GM19395 (cell line): ENCODE measurements around the gene SLC16A13.
"Not testable (repeated sequence)": the region's sequence is repeated elsewhere in the genome, so short reads cannot be mapped to it uniquely, and the experiment has no call there.

ENCODE experiments used
- ATAC-seq: cut with Tn5 transposase; IDR thresholded peaks from one replicate; pipeline ENCODE4 v1.9.1; 2021; ENCODE audit warnings: mild to moderate bottlenecking, moderate library complexity; ENCODE audit not compliant: unreplicated experiment

The SLC16A13 gene

DNA sequence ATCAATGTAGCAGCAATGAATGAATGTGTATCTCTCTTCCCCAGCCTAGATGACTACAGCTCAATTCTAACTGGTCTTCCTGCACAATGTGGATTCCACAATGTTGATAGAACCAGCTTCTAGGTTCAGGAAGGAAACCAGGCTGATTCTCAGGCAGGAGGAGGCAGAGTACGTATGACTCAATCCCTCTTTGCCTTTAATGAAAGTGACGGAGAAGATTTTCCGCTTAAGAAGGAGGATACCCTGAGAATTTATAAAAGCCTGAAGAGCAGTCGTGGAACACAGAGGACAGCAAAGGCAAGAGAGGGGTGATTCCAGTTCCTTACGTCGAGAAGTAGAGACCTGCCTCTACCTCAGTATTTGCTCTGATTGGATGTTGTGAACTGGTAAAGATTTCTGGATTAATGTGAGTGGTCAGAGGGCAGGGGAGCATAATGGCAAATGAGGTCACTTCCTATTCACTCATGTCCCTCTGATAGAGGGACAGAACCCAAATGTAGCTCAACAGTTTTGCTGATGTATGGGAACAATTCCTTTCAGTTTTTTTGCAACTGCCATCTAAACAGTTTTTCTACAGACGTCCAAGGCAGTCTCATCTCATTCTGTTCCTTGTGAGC, 23.1 kb downstream of the SLC16A13 start:
- ATAC-seq: no peak

DNA sequence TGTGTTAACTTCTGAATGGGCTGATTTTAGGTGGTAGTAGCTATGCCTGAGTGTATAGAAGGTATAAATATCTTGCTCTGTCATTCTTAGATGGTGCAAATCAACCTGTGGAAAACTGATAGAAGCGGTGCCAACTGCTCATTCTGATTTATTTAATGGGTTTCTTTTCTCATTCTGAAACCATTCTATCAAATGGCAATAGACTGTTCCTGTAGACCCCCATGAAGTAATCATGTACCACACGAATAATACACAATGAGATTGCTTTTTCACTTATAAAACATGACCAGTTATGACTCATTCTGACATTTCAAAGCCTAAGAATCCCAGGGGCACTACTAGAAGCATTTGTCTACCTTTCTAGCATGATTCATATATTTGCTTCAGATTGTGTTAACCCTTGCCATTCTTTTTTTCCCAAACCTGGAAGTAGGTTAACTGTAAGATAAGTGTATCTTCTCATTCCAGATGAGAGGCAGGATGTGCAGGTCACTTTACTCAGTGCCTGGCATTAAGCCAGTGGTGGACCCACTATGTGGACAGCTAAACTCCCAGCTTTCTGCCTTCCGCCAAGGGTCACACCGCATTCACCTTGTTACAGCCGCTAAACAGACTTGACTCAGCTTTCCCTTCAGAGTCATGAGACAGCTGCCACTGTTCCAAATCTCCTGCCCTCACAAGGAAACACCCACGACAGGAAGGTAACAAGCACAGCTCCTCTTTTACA, 24.5 kb downstream of the SLC16A13 start:
- ATAC-seq: no peak

DNA sequence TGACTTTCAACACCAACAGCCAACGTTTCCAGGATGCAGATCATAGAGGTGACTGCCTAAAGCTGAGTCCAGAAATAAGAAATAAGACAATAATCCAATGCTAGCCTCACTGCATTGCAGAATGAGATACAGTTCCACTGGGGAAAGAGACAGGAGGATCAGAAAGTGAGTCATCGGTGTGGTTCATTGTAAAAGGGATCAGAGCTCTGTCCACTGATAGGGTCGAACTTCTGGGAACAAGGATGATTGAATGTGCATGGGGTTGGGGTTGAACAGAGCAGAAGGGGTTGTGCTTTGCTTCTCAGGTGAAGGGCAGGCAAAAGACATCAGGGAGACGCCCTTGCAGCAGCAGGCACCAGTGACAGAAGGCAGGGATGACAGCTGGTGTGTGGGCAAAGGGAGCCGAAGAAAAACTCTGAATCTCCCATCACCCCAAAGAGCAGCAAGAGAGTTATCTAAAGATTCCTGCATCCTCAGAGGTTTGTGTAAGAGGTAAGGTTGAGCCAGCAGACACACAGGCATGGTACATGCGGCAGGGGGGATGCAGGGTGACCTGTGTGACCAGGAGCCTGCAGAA, 27.8 kb downstream of the SLC16A13 start:
- ATAC-seq: no peak

DNA sequence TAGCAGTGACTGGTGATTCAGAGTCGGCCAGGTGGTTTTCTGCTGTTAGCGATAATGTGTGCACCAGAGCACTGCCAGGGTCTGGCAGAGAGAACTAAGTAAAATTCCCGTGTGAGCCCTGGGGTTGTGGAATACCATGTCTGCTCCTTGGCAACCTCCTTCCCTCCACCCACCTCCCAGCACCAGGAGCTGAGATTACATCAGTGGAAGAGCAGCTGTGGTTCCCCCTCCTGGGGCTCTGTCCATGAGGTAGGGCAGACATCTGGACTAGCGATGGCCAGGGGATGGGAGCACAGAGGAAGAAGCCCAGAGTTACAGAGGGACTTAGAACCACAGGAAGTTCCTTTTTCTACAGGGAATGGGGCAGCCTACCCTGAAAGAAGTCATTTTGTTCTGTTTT, 28.4 kb downstream of the SLC16A13 start:
- ATAC-seq: no peak

DNA sequence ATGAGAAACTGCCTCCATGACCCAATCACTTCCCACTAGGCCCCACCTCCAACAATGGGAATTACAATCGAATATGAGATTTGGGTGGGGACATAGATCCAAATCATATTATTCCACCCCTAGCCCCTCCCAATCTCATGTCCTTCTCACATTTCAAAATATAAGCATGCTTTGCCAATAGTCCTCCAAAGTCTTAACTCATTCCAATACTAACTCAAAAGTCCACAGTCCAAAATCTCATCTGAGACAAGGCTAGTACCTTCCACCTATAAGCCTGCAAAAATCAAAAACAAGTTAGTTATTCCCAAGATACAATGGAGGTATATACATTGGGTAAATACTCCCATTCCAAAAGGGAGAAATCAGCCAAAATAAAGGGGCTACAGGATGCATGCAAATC, 31.4 kb downstream of the SLC16A13 start:
- ATAC-seq: no peak

DNA sequence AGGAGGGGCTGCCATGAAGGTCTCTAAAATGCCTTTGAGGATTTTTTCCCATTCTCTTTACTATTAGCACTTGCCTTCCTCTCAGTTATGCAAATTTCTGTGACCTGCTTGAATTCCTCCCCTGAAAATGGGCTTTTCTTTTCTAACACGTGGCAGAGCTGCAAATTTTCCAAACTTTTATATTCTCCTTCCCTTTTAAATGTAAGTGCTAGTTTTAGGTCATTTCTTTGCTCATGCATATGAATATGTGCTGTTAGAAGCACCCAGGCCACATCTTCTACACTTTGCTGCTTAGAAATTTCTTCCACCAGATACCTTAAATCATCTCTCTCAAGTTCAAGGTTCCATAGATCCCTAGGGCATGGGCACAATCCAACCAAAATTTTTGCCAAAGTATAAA, 32.5 kb downstream of the SLC16A13 start:
- ATAC-seq: no peak

DNA sequence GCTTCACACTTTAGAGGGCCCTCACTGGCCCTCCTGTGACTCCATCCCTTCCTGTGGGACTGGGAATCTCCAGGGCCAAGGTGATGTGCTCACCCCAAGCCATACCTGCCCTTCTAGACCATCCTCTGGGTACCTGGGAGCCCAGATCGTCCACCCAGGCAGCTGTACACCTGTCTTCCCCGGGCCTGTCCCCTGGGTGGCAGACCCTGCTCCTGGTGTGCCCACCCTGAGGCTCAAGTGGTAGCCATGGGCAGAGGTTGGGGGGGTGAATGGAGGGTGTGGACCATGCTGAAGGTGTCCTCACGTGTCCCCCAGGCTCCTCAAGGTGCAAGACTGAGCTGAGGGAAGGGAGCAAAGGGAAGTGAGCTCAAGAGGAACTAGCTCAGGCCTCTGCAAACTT, 34.9 kb downstream of the SLC16A13 start:
- ATAC-seq: no peak

DNA sequence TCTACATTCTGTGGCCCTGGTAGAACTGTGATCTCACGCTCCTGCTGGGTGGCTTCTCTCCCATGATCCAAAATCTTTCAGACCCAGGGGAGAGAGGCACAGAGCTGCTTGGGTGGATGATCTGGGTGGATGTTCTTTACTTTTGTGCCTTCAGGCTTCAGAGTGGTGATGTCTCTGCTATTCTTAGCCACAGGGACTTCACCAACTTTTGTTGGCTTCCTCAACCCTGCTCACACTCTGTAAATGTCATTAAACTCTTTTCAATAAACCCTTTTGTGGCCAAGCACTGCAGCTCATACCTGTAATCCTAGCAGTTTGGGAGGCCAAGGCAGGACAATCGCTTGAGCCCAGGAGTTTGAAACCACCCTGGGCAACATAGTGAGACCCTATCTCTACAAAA, 36.6 kb downstream of the SLC16A13 start:
- ATAC-seq: no peak

DNA sequence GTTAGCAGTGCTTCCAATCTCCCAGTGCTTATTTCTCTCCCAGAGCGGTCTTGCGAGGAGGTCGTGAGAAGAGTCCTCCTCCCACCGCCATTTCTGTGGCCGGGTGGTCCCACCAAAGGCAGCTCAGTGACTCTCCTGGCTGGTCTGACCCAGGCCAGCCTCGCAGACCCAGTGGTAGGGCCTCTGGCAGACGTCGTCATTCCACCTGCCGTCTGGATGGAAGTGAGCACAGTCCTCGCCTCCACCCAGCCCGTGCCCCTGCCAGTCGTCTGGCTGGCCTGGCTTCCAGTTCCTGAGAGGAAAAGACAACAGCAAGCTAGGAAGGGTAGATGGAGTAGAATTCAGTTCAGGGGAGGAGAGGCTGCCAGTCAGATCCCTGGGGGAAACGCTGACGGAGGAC, 39.1 kb downstream of the SLC16A13 start:
- no peak for ATAC-seq

DNA sequence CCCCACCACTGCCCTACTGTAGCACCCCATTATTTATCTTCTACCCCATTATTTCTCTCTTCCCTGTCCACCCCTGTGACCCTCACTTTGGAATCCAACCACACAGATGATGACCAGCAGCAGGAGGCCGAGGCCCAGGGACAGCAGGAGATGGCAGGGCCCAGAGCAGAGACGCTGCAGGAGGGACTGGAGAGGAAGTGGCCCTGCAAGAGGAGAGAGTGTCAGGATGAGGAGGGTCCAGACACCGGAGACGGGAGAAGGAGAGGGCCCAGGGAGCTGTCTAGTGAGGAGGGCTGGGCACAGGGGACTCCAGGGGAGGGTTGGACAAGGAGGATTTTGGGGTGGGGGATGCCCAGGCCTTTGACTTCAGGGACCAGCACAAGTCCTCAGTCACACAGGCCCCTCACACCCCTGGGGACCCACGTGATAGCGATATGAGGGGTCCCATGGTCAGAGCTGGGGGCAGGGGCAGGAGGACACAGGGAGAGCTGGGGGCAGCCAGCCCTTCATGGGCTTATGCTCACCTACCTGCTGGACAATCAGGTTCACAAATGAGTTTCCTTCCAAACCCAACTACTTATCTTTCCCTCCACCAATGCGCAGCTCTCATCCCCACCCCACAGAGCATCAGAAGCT, 42.2 kb downstream of the SLC16A13 start:
- no peak for ATAC-seq

DNA sequence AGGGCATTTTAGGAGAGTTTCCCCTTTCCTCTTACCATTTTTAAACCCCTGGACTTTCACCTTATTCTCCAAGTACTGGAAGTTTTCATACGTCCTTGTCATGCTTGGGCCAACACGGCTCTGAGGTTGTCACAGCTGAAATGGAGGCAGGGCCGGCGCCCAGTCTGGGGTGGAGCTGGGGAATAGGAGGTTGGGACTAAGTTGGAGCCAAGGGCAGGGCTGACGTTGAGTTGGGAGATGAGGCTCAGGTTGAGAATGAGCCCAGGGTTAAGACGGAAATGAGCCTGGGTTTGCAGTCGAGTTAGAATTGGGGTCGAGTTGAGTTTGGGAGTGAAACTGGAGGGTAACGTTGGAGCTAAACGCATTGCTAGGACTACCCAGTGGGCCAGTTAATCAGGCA, 42.9 kb downstream of the SLC16A13 start:
- no peak for ATAC-seq

DNA sequence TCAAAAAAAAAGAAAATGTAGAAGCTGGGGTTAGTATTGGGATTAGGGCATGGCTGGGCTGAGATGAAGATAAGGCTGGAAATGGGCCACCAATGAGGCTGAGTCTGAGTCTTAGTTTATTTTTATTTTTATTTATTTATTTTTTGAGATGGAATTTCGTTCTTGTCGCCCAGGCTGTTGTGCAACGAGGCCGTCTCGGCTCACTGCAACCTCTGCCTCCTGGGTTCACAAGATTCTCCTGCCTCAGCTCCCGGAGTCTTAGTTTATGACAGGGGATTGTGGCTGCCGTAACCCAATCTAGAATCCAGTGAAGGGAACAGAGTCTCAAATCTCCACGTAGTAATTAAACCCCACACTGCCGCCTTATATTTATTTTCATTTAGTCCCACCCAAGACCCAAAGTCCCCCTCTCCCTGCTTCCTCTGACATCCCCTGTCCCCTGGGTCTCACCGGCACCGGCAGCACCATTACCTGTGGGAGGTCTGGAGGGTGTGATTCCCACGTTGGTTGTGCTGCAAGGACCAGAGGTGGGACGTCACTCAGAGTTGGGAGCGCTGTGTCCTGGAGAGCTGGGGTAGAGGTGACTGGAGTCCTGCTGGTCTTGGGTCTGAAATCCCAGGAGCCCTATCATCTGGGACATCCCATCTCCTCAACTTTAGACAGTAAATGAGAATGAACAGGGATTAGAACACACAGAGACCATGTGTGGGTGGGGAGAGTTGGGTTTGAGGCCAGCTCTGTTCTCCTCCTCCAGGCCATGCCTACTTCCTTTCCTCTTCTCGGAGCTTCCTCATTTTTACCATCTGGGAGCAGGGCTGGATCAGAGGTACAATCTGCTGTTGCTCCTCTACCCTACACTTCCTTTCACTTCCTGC, 44.0 kb downstream of the SLC16A13 start, which contains the start of gene CLEC10A:
Gene CLEC10A, minus strand, starts transcription at position 671 of the 875 bp plus-strand sequence. CDS start 1,439 bp downstream, outside the sequence.
- ATAC-seq: no peak

DNA sequence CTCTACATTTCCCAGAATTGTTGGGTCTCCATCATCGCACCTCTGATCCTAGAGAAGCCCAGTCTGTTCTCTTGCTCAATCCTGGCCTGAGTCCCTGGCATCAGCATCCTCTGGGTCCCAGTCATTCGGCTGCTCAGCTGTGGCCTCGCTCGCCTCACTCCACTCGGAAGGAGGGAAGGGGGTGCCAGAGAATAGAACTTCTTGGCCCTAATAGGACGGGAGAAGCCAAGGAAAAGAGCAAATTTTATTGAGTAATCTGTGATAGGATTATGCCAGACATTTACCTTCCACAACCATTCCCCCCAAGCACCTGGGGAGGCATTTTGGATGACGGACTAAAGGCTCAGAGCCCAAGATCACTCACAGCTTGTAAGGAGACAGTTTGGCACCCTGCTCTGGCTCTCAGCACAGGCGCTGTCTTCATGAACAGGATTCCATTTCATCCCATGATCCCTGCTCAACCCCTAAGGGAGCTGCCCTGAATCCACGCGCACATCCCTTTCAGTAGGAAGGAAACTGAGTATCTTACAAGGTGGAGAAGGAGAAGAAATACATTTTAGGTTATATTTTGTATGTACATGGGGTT, 44.7 kb downstream of the SLC16A13 start:
- no peak for ATAC-seq

DNA sequence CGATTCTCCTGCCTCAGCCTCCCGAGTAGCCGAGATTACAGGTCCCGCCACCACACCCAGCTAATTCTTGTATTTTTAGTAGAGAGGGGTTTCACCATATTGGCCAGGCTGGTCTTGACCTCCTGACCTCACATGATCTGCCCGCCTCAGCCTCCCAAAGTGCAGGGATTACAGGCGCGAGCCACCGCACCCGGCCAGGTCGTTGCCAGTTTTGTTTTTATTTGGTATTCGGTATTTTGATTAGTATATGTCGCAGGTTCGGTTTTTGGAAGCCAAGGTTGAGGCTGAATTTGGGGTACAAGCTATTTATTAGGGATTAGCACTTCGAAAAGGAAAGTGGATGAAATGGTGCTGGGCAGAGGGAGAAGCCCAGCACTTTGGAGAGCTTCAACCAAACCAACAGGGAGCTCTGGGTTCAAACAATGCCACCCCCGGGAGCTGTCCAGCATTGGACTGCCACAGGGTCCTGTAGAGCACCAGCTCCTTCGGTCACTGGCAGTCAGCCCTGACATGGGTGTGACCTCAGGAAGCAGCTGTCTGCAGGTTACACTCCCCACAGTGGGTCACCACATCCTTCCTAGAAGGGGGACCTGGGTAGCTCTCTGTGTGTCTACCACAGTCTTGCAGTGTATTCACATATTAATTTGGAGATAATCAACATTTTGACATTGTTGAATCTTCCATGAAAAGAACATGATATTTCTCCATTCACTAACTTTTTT, 45.7 kb downstream of the SLC16A13 start:
- no peak for ATAC-seq

DNA sequence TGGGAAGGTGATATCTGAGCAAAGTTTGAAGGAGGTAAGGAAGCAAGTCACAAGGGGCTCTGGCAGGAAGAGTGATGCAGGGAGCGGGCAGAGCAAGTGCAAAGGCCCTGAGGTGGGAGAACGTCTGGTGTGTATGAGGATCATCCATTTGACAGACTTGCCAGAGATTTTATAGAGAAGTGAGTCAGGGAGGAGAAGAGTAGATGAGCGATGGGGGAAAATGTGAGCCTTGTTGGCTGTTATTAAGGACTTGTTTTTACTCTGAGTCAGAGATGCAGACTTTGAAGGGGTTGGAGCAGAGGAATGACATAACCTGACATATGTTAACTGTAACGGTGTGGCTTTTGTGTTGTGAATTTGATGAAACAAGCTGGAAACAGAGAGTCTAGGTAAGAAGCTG, 47.8 kb downstream of the SLC16A13 start:
- no peak for ATAC-seq

DNA sequence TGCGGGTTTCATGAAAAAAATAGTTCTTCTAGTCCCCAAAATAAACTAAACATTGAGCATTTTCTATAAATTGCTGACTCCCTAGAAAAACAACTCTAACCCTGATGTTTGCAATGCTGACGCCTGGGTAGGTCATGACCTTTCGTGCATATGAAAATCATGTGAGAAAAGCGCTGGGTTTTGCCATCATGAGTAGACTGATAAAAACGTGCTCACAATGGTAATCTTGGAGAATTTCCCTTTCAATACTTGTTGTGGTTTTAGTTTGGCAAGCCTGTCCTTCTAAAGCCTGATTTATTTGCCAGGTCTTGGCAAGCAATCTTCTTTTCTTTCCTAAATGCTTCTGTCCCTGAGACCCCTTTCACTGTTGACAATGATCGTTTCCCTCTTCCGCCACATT, 48.3 kb downstream of the SLC16A13 start:
- ATAC-seq: no peak

DNA sequence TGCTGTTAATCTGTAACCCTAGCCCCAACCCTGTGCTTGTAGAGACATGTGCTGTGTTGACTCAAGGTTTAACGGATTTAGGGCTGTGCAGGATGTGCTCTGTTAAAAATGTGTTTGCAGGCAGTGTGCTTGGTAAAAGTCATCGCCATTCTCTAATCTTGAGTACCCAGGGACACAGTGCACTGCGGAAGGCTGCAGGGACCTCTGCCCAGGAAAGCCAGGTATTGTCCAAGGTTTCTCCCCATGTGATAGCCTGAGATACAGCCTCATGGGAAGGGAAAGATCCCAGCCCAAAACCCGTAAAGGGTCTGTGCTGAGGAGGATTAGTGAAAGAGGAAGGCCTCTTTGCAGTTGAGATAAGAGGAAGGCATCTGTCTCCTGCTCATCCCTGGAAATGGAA, 52.6 kb downstream of the SLC16A13 start:
- not testable (repeated sequence) for ATAC-seq

DNA sequence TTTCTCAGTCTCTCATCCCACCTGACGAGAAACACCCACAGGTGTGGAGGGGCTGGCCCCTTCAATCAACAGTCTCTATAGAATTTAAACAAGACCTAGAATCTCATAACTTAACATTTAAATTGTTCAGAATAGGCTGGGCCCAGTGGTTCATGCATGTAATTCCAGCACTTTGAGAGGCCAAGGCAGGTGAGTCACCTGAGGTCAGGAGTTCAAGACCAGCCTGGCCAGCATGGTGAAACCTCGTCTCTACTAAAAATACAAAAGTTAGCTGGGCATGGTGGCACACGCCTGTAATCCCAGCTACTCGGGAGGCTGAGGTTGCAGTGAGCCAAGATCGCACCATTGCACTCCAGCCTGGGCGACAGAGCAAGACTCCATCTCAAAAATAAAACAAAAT, 53.8 kb downstream of the SLC16A13 start:
- ATAC-seq: not testable (repeated sequence)
